HEK293 (cell line): ENCODE data around the gene KCTD19.
A peak's percentile ranks its signal among the peaks of the same experiment; 100 is the strongest.

ENCODE experiments used
- BCL11A ChIP-seq: fragments of 450-650 bp; formaldehyde crosslinking; IDR thresholded peaks from 2 replicates; pipeline ENCODE4 v1.5.1; 2016; ENCODE audit warnings: low read depth, missing biosample characterization, missing genetic modification characterization
- HIC1 ChIP-seq: fragments of 450-650 bp; formaldehyde crosslinking; IDR thresholded peaks from 2 replicates; pipeline ENCODE4 v1.5.1; 2016; ENCODE audit warnings: missing biosample characterization, missing genetic modification characterization
- HOXC10 ChIP-seq: sonication (generic); formaldehyde crosslinking; IDR thresholded peaks from 2 replicates; pipeline ENCODE4 v1.8.1; 2023; ENCODE audit warnings: mild to moderate bottlenecking, missing genetic modification reagents
- MYNN ChIP-seq: fragments of 450-650 bp; formaldehyde crosslinking; IDR thresholded peaks from 2 replicates; pipeline ENCODE4 v1.5.1; 2016; ENCODE audit warnings: missing biosample characterization, missing genetic modification characterization, borderline replicate concordance
- TCF7L2 ChIP-seq: IDR thresholded peaks from 2 replicates; pipeline ENCODE4 v1.6.1; 2011; ENCODE audit warnings: low read depth, mild to moderate bottlenecking, inconsistent platforms, low read length, moderate library complexity, borderline replicate concordance
- TRIM28 ChIP-seq: IDR thresholded peaks from 2 replicates; pipeline ENCODE4 v1.6.1; 2011; ENCODE audit warnings: low read length, control low read depth, borderline replicate concordance
- ZBTB48 ChIP-seq: fragments of 450-650 bp; formaldehyde crosslinking; IDR thresholded peaks from 2 replicates; pipeline ENCODE4 v1.5.1; 2016; ENCODE audit warnings: missing biosample characterization, missing genetic modification characterization
- ZBTB7A ChIP-seq: fragments of 450-650 bp; formaldehyde crosslinking; IDR thresholded peaks from 2 replicates; pipeline ENCODE4 v1.5.1; 2016; ENCODE audit warnings: low read depth, missing biosample characterization, missing genetic modification characterization
- ZIC2 ChIP-seq: fragments of 450-650 bp; formaldehyde crosslinking; IDR thresholded peaks from 2 replicates; pipeline ENCODE4 v1.5.1; 2016; ENCODE audit warnings: missing biosample characterization, missing genetic modification characterization
- ZNF140 ChIP-seq: fragments of 450-650 bp; formaldehyde crosslinking; IDR thresholded peaks from 2 replicates; pipeline ENCODE4 v1.5.1; 2016; ENCODE audit warnings: missing biosample characterization, missing genetic modification characterization
- ZNF202 ChIP-seq: fragments of 450-650 bp; formaldehyde crosslinking; IDR thresholded peaks from 2 replicates; pipeline ENCODE4 v1.5.1; 2016; ENCODE audit warnings: missing biosample characterization, missing genetic modification characterization, borderline replicate concordance
- ZNF24 ChIP-seq: fragments of 450-650 bp; formaldehyde crosslinking; IDR thresholded peaks from 2 replicates; pipeline ENCODE4 v1.5.1; 2016; ENCODE audit warnings: missing biosample characterization, missing genetic modification characterization
- ZNF274 ChIP-seq, 2 experiments: fragments of 200-500 bp in 1 of 2; fragments of 450-650 bp in 1 of 2; sonication (Bioruptor generic) in 1 of 2; formaldehyde crosslinking in 1 of 2; IDR thresholded peaks; 2 replicates each; pipeline versions ENCODE4 v1.5.1 to v1.6.1; 2014 to 2016; ENCODE audit warnings: borderline replicate concordance in 1 of 2, inconsistent platforms in 1 of 2, low read length in 1 of 2, missing biosample characterization in 1 of 2, missing genetic modification characterization in 1 of 2
- ZNF341 ChIP-seq: fragments of 450-650 bp; formaldehyde crosslinking; IDR thresholded peaks from 2 replicates; pipeline ENCODE4; 2016; ENCODE audit warnings: low read depth, missing biosample characterization, missing genetic modification characterization
- ZNF391 ChIP-seq: fragments of 450-650 bp; formaldehyde crosslinking; IDR thresholded peaks from 2 replicates; pipeline ENCODE4 v1.5.1; 2016; ENCODE audit warnings: low read depth, missing biosample characterization, missing genetic modification characterization, borderline replicate concordance
- ZNF404 ChIP-seq: fragments of 450-650 bp; formaldehyde crosslinking; IDR thresholded peaks from 2 replicates; pipeline ENCODE4 v1.5.1; 2017; ENCODE audit warnings: missing biosample characterization, missing genetic modification characterization
- ZNF449 ChIP-seq: fragments of 450-650 bp; formaldehyde crosslinking; IDR thresholded peaks from 2 replicates; pipeline ENCODE4 v1.5.1; 2017; ENCODE audit warnings: missing biosample characterization, mild to moderate bottlenecking, missing genetic modification characterization, moderate library complexity
- ZNF544 ChIP-seq: fragments of 450-650 bp; formaldehyde crosslinking; IDR thresholded peaks from 2 replicates; pipeline ENCODE4 v1.5.0; 2017; ENCODE audit warnings: missing biosample characterization, missing genetic modification characterization
- ZNF571 ChIP-seq: fragments of 450-650 bp; formaldehyde crosslinking; IDR thresholded peaks from 2 replicates; pipeline ENCODE4 v1.5.0; 2017; ENCODE audit warnings: missing biosample characterization, missing genetic modification characterization
- ZNF785 ChIP-seq: fragments of 450-650 bp; formaldehyde crosslinking; IDR thresholded peaks from 2 replicates; pipeline ENCODE4 v1.5.1; 2016; ENCODE audit warnings: missing biosample characterization, missing genetic modification characterization
- ZNF791 ChIP-seq: fragments of 450-650 bp; formaldehyde crosslinking; IDR thresholded peaks from 2 replicates; pipeline ENCODE4 v1.5.1; 2016; ENCODE audit warnings: missing biosample characterization, missing genetic modification characterization
- ZSCAN16 ChIP-seq: fragments of 450-650 bp; formaldehyde crosslinking; IDR thresholded peaks from 2 replicates; pipeline ENCODE4 v1.5.1; 2016; ENCODE audit warnings: missing biosample characterization, missing genetic modification characterization
- ZSCAN5A ChIP-seq: fragments of 450-650 bp; formaldehyde crosslinking; IDR thresholded peaks from 2 replicates; pipeline ENCODE4 v1.5.1; 2016; ENCODE audit warnings: missing biosample characterization, missing genetic modification characterization
- ZXDB ChIP-seq: fragments of 450-650 bp; formaldehyde crosslinking; IDR thresholded peaks from 2 replicates; pipeline ENCODE4 v1.5.1; 2016; ENCODE audit warnings: missing biosample characterization, missing genetic modification characterization
- TF ChIP-seq, protein P1 (sequence below): fragments of 450-650 bp; formaldehyde crosslinking; IDR thresholded peaks from 2 replicates; pipeline ENCODE4 v1.5.1; 2016; ENCODE audit warnings: missing biosample characterization, missing genetic modification characterization
- TF ChIP-seq, protein P2 (sequence below): fragments of 450-650 bp; formaldehyde crosslinking; optimal IDR thresholded peaks from 2 replicates; pipeline ENCODE3; 2016; ENCODE audit warnings: missing biosample characterization, mild to moderate bottlenecking, missing genetic modification characterization
- TF ChIP-seq, protein P3 (sequence below): fragments of 450-650 bp; formaldehyde crosslinking; IDR thresholded peaks from 2 replicates; pipeline ENCODE4 v1.5.1; 2016; ENCODE audit warnings: missing biosample characterization, missing genetic modification characterization

Gene KCTD19

DNA sequence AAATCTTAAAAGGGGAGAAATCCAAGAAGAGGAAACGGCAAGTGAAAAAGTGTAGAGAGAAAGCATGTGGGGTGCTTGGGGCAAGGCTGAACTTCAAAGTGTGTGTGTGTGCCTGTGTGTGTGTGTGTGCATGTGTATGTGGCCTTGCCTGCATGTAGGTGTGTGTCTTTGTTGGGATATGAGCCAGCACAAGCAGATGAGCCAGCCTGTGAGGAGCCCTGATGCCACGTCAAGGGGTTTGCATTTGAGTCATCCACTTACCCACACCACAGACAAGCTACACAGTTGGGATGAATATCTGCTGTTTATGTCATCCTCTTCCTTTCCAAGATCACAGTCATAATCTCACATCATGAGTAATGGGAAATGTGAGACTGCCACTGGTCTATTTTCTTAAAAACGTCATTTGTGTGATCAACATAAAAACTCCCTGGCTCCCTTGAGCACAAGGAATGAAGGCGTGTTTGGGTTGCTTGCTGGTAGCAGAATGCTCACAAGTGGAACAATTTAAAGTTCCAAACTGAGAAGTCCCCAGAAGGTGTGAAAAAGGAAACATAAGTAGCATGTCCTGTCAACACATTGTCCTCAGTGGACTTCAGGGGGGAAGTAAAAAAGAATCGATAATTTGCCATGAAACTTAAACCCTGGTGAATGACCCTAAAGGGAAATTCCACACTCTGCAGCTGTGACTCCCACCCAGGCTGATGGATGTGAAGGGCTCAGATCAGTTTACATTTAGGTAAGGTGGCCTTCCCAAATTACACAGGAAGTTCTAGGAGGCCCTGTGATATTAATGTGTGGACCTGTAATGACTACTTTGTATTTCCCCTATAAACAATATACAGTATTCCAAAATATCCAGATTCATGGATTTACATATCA is 14.7 kb downstream of the KCTD19 start (continued):
- TF ChIP-seq, protein P1, sequence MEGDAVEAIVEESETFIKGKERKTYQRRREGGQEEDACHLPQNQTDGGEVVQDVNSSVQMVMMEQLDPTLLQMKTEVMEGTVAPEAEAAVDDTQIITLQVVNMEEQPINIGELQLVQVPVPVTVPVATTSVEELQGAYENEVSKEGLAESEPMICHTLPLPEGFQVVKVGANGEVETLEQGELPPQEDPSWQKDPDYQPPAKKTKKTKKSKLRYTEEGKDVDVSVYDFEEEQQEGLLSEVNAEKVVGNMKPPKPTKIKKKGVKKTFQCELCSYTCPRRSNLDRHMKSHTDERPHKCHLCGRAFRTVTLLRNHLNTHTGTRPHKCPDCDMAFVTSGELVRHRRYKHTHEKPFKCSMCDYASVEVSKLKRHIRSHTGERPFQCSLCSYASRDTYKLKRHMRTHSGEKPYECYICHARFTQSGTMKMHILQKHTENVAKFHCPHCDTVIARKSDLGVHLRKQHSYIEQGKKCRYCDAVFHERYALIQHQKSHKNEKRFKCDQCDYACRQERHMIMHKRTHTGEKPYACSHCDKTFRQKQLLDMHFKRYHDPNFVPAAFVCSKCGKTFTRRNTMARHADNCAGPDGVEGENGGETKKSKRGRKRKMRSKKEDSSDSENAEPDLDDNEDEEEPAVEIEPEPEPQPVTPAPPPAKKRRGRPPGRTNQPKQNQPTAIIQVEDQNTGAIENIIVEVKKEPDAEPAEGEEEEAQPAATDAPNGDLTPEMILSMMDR (tag by site-specific recombination), result no peak
- TF ChIP-seq BCL11A (tag by site-specific recombination), result 0 out of 2 replicates have a peak, but pooled peaks have one; percentile 12
- no peak for TF ChIP-seq HOXC10
- TF ChIP-seq ZNF785 (tag by site-specific recombination), result 0 out of 2 replicates have a peak, but pooled peaks have one; percentile 21
- TF ChIP-seq ZNF544 (tag by site-specific recombination), result no peak
- no peak; the same call in 1 of the 2 replicates for TF ChIP-seq TRIM28
- TF ChIP-seq HIC1 (tag by site-specific recombination), result peak; percentile 96
- TF ChIP-seq ZNF391, result no peak
- peak; percentile 81; the same call in 1 of the 2 replicates for TF ChIP-seq ZNF24 (tag by site-specific recombination)
- TF ChIP-seq ZNF404 (tag by site-specific recombination), result no peak
- no peak for TF ChIP-seq MYNN (tag by site-specific recombination)
- no peak for TF ChIP-seq ZNF341
- TF ChIP-seq, protein P2, sequence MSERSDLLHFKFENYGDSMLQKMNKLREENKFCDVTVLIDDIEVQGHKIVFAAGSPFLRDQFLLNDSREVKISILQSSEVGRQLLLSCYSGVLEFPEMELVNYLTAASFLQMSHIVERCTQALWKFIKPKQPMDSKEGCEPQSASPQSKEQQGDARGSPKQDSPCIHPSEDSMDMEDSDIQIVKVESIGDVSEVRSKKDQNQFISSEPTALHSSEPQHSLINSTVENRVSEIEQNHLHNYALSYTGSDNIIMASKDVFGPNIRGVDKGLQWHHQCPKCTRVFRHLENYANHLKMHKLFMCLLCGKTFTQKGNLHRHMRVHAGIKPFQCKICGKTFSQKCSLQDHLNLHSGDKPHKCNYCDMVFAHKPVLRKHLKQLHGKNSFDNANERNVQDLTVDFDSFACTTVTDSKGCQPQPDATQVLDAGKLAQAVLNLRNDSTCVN (tag by site-specific recombination), result no peak
- TF ChIP-seq ZNF571 (tag by site-specific recombination), result no peak
- TF ChIP-seq ZNF791, result no peak
- no peak for TF ChIP-seq ZIC2
- TF ChIP-seq, protein P3, sequence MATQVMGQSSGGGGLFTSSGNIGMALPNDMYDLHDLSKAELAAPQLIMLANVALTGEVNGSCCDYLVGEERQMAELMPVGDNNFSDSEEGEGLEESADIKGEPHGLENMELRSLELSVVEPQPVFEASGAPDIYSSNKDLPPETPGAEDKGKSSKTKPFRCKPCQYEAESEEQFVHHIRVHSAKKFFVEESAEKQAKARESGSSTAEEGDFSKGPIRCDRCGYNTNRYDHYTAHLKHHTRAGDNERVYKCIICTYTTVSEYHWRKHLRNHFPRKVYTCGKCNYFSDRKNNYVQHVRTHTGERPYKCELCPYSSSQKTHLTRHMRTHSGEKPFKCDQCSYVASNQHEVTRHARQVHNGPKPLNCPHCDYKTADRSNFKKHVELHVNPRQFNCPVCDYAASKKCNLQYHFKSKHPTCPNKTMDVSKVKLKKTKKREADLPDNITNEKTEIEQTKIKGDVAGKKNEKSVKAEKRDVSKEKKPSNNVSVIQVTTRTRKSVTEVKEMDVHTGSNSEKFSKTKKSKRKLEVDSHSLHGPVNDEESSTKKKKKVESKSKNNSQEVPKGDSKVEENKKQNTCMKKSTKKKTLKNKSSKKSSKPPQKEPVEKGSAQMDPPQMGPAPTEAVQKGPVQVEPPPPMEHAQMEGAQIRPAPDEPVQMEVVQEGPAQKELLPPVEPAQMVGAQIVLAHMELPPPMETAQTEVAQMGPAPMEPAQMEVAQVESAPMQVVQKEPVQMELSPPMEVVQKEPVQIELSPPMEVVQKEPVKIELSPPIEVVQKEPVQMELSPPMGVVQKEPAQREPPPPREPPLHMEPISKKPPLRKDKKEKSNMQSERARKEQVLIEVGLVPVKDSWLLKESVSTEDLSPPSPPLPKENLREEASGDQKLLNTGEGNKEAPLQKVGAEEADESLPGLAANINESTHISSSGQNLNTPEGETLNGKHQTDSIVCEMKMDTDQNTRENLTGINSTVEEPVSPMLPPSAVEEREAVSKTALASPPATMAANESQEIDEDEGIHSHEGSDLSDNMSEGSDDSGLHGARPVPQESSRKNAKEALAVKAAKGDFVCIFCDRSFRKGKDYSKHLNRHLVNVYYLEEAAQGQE (tag by site-specific recombination), result no peak
- no peak for TF ChIP-seq ZBTB7A (tag by site-specific recombination)
- no peak for TF ChIP-seq ZNF202
- no peak for TF ChIP-seq ZSCAN5A (tag by site-specific recombination)
- no peak for TF ChIP-seq ZSCAN16 (tag by site-specific recombination)
- no peak for TF ChIP-seq ZNF449 (tag by site-specific recombination)
- TF ChIP-seq ZNF140 (tag by site-specific recombination), result no peak
- TF ChIP-seq TCF7L2, result no peak
- no peak for TF ChIP-seq ZNF274 (IDR thresholded peaks at IDR 0.05; ENCODE audit: low read length)
- TF ChIP-seq ZNF274 (tag by site-specific recombination; IDR thresholded peaks at IDR 0.05; ENCODE audit: borderline replicate concordance), result no peak
- peak; percentile 55; the same call in 1 of the 2 replicates for TF ChIP-seq ZBTB48 (tag by site-specific recombination)
- peak; percentile 68 for TF ChIP-seq ZXDB
